T-helper 1 cell treated with Interleukin-12 subunit alpha and Interleukin-12 subunit beta and Interleukin-4 antibody, amounts not matched to agents 30 μg/mL and 1 μg/mL, for 36 hours (primary cell): ENCODE results near the gene LRRC8D.

Source experiments
- H3K27ac Mint-ChIP-seq: one replicate; pipeline ENCODE4 v1.8.0; 2021; ENCODE audit warnings: mild to moderate bottlenecking, mixed read lengths
- H3K27me3 Mint-ChIP-seq: one replicate; pipeline ENCODE4 v1.8.0; 2021; ENCODE audit warnings: low read depth, mixed read lengths
- H3K36me3 Mint-ChIP-seq: one replicate; pipeline ENCODE4 v1.8.0; 2021; ENCODE audit warnings: low read depth, mixed read lengths
- H3K4me1 Mint-ChIP-seq: one replicate; pipeline ENCODE4 v1.8.0; 2021; ENCODE audit warnings: low read depth, mixed read lengths
- H3K4me3 Mint-ChIP-seq: one replicate; pipeline ENCODE4 v1.8.0; 2021; ENCODE audit warnings: mild to moderate bottlenecking, moderate library complexity, mixed read lengths
- H3K9me3 Mint-ChIP-seq: one replicate; pipeline ENCODE4 v1.8.0; 2021; ENCODE audit warnings: mixed read lengths

LRRC8D gene

DNA sequence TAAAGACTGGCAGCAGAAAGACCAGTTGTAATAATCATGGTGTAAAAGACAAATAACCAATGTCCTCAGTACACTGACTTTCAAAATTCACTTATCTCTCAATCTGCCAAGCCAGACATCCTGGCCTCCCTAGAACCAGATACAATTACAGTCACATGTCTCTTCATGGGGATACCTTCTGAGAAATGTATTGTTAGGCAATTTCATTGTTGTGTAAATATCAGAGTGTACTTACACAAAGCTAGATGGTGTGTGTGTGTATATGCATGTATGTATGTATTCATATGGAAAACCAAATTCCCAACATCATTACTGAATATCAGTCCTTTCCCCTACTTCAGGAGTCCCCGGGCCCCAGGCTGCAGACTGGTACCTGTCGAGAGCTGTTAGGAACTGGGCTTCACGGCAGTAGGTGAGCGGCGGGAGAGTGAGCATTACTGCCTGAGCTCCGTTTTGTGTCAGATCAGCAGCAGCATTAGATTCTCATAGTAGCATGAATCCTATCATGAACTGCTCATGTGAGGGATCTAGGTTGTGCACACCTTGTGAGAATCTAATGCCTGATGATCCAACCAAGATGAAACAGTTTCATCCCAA, 108.7 kb downstream of the LRRC8D start:
- no peaks in the 10 kb centered on the region for H3K27me3 Mint-ChIP-seq
- H3K4me3 Mint-ChIP-seq: no peak overlapping the region
- H3K27ac Mint-ChIP-seq: no peak overlapping the region
- peaks cover 27% of the 10 kb centered on the region for H3K36me3 Mint-ChIP-seq
- peaks cover 2% of the 10 kb centered on the region for H3K4me1 Mint-ChIP-seq
- no peaks in the 10 kb centered on the region for H3K9me3 Mint-ChIP-seq

DNA sequence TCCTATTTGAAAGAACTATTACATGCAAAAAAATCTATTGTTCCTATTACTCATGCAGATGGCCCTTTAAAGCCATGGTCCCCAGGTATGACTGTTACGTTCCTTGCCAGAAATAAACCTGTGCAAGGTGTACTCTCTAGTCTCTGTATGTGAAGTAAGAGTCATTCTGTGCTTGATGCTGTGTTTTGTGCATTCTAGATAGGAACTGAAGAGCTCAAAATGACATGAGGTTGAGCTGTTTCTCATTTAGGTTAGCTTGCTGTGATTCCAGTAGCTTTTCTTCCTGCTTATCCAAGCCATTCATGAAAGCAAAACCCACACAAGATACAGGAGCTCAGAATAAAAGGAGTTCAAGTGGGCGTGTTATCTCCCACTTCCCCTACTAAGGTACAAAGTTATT, 109.7 kb downstream of the LRRC8D start:
- no peaks in the 10 kb centered on the region for H3K9me3 Mint-ChIP-seq
- no peaks in the 10 kb centered on the region for H3K27me3 Mint-ChIP-seq
- no peak overlapping the region for H3K4me3 Mint-ChIP-seq
- no peak overlapping the region for H3K27ac Mint-ChIP-seq
- peaks cover 2% of the 10 kb centered on the region for H3K4me1 Mint-ChIP-seq
- peaks cover 35% of the 10 kb centered on the region for H3K36me3 Mint-ChIP-seq

DNA sequence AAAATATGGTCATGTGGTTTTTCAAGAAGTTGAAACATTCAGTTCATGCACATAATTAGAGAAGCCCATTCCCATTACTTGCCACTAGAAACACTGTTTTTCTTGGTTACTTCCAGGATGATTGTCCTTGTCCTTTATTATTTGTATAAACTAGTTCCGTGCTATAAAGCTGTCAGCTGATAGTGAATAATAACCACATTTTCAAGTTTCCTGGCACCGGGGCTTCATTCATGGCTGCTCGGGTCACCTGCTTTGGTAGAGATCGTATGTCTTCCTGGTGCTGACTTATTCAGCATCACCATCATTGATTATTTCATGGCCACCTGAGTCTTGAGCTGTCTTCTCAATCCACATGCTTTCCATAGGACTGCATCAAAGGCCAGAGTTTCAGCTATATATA, 111.1 kb downstream of the LRRC8D start:
- Mint-ChIP-seq H3K27ac (no peak overlapping the region), H3K9me3 (no peaks in the 10 kb centered on the region), H3K4me1 (peaks cover 2% of the 10 kb centered on the region), H3K27me3 (no peaks in the 10 kb centered on the region), H3K36me3 (peaks cover 37% of the 10 kb centered on the region), H3K4me3 (no peak overlapping the region)

DNA sequence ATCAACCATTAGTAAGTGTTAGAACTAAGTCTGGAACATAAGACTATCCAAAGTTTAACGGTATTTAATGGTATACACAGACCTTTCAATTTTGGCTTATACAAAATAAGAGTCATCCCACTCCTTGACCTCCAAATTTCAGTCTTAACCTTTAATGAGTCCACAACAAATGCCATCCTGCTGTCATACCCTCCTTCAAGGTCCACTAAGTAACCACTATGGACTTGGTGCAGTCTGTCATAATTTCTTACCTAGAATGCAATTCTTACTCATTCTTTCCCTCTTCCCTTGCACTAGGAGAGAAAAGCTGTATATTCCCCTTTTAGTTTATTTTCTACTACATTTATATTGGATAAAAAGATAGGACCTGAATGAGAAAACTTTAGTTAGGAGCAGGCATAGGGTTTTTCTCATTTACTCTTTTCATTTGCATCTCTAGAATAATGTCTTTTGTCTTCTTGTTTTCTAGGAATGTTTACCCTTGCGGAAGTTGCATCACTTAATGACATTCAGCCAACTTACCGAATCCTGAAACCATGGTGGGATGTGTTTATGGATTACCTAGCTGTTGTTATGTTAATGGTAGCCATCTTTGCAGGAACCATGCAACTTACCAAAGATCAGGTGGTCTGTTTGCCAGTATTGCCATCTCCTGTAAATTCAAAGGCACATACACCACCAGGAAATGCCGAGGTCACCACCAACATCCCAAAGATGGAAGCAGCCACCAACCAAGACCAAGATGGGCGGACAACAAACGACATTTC, 111.9 kb downstream of the LRRC8D start:
- Mint-ChIP-seq H3K4me1 (peaks cover 2% of the 10 kb centered on the region), H3K27me3 (no peaks in the 10 kb centered on the region), H3K4me3 (no peak overlapping the region), H3K9me3 (no peaks in the 10 kb centered on the region), H3K36me3 (peaks cover 37% of the 10 kb centered on the region), H3K27ac (no peak overlapping the region)

DNA sequence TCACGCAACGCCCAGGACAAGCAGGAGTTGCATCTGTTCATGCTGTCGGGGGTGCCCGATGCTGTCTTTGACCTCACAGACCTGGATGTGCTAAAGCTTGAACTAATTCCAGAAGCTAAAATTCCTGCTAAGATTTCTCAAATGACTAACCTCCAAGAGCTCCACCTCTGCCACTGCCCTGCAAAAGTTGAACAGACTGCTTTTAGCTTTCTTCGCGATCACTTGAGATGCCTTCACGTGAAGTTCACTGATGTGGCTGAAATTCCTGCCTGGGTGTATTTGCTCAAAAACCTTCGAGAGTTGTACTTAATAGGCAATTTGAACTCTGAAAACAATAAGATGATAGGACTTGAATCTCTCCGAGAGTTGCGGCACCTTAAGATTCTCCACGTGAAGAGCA, 113.6 kb downstream of the LRRC8D start:
- H3K36me3 Mint-ChIP-seq: peaks cover 34% of the 10 kb centered on the region
- no peaks in the 10 kb centered on the region for H3K4me1 Mint-ChIP-seq
- H3K9me3 Mint-ChIP-seq: no peaks in the 10 kb centered on the region
- H3K27me3 Mint-ChIP-seq: no peaks in the 10 kb centered on the region
- H3K27ac Mint-ChIP-seq: no peak overlapping the region
- no peak overlapping the region for H3K4me3 Mint-ChIP-seq

DNA sequence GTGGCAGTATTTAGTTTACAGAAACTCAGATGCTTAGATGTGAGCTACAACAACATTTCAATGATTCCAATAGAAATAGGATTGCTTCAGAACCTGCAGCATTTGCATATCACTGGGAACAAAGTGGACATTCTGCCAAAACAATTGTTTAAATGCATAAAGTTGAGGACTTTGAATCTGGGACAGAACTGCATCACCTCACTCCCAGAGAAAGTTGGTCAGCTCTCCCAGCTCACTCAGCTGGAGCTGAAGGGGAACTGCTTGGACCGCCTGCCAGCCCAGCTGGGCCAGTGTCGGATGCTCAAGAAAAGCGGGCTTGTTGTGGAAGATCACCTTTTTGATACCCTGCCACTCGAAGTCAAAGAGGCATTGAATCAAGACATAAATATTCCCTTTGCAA, 114.4 kb downstream of the LRRC8D start:
- Mint-ChIP-seq H3K4me3 (no peak overlapping the region), H3K27ac (no peak overlapping the region), H3K9me3 (no peaks in the 10 kb centered on the region), H3K36me3 (peaks cover 34% of the 10 kb centered on the region), H3K27me3 (no peaks in the 10 kb centered on the region), H3K4me1 (no peaks in the 10 kb centered on the region)

DNA sequence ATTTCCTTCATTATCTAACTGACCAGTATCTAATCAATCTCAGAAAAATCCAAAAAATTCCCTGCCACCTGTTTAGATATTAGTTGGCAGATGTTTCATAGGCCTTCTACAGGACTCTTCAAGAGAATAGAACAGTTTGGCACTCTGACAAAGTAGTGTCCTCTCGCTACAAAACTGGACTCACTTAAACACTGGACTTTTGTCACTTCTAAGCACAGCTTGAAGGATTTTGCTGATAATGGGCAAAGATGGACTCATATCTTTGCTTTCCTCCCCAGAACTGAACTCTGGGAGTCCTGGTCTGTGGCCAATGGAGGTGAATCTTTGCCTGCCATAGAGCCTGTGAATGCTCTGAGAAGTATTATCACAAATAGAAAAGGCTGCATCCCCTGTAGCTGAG, 115.9 kb downstream of the LRRC8D start:
- Mint-ChIP-seq H3K4me1 (no peaks in the 10 kb centered on the region), H3K27me3 (no peaks in the 10 kb centered on the region), H3K36me3 (peaks cover 32% of the 10 kb centered on the region), H3K4me3 (no peak overlapping the region), H3K27ac (no peak overlapping the region), H3K9me3 (no peaks in the 10 kb centered on the region)

DNA sequence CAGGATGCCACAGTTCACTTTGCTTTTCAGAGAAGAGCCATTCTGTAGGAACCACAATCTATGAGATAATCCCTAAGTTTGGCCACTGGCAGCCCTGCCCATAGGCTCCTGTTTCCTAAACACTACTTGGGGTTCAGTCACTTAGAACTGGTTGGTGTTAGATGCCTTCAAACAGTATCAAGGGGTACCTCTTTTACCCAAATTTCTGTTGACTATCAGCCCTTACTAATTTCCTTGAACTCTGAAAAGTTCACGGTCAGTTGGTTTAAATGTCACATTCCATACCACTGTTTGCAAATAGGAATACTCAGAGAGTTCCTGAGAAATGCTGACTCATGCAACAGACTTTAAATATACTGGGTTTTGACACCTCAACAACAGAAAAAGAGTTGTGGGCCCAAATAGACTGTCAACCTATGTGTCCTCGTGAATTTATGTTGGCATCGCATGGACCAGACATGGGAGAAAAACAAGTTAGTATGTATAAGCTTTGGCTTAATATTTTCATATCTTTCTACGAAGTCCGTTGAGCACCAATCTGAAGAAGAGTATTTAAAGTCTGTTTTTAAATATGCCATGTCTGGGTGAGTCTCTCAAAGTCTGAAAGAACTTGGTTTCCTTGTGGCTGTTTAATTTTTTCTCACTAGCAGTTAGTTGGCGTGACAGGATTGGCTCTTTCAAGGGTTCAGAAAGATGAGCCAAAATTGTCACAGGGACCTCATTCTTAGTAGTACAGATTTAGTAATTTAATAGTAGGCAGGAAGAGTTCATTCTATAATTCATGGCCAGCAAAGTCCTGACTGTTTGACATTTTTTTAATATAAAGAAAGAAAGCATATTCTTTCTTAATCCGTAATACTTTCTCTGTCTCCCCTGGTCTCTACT, 117.6 kb downstream of the LRRC8D start:
- Mint-ChIP-seq H3K4me3 (no peak overlapping the region), H3K9me3 (no peaks in the 10 kb centered on the region), H3K27ac (no peak overlapping the region), H3K36me3 (peaks cover 20% of the 10 kb centered on the region), H3K4me1 (no peaks in the 10 kb centered on the region), H3K27me3 (no peaks in the 10 kb centered on the region)

DNA sequence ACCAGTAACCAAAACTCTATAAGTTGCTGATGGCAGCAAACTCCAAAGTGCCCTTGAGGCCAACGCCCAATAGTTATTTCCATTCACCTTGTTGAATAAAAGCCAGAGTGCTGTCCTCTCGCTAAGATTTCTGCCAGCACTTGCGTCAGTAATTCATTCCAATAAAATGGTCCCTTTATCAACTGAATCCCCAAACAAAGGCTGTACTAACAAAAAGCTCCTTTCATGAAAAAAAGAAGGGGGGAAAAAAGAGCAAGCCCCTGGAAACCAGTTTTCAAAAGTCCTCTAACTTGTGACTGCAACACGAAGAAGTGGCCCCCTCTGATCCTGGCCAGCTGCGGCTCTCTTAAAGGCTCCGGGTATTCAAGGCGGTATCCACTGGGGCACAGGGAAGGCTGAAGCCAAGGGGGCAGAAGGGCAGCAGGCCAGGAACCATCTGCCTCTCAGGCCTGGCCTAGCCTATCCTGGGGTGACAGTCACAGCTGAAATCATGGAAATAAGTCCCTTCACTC, 118.3 kb downstream of the LRRC8D start:
- no peaks in the 10 kb centered on the region for H3K4me1 Mint-ChIP-seq
- H3K27ac Mint-ChIP-seq: no peak overlapping the region
- peaks cover 14% of the 10 kb centered on the region for H3K36me3 Mint-ChIP-seq
- H3K27me3 Mint-ChIP-seq: no peaks in the 10 kb centered on the region
- H3K4me3 Mint-ChIP-seq: no peak overlapping the region
- no peaks in the 10 kb centered on the region for H3K9me3 Mint-ChIP-seq

DNA sequence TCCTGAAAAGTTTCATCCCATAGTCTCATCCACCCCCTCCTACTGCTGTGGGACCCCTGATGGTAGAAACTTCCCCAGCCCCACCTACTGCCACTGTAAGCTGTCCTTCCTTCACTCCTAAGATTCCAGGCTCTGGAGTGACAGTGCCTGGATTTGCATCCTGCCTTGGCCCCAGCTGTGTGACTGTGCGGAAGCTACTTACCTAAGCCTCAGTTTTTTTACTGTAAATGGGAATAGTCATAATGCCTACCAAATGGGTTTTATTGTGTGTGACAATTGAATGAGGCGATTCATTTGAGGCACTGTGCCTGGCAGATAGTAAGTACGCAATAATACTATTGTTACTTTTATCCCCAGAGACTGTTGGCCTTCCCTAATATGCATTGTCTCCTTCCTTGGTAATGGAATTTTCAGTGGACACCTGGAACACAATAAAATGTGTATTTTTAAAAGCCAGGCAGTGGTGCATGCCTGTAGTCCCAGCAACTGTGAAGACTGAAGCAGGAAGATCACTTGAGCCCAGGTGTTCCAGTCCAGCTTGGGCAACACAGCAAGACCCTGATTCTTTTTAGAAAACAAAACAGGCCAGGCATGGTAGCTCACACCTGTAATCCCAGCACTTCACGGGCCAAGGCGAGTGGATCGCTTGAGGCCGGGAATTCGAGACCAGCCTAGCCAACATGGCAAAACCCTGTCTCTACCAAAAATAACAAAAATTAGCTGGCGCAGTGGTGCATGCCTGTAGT, 119.0 kb downstream of the LRRC8D start:
- Mint-ChIP-seq H3K27ac (no peak overlapping the region), H3K9me3 (no peaks in the 10 kb centered on the region), H3K36me3 (peaks cover 10% of the 10 kb centered on the region), H3K4me1 (no peaks in the 10 kb centered on the region), H3K4me3 (no peak overlapping the region), H3K27me3 (no peaks in the 10 kb centered on the region)

DNA sequence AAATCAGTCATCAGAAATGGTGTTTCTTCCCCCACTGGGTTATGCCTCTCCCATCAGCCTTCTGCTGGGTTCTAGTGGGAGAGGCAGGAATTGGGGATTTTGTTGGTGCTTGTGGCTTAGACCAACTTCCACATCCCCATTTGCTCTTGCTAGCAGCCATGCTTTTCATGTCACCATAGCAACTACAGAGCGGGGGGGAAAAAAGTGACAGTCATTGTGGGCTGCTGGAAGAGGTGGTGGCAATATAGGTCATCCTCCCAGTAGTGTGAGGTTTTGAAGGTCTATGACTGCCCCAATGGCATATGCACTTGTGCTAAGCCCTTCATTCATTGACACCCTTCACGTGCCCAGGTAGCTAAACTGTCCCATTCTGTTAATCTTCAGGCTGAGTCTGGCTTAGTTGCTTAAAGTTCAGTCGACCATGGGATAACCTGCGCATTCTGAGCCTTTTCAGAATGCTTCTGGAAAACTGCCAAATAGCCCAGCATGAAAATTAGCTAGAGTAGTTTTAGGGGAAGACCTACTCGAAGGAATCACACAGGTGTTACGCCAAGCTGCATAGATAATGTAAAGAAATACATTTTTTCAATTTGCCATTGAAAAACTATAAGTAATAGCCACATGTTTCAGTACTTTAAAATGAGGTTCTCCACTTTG, 120.4 kb downstream of the LRRC8D start:
- Mint-ChIP-seq H3K27ac (no peak overlapping the region), H3K4me1 (peaks cover 1% of the 10 kb centered on the region), H3K9me3 (no peaks in the 10 kb centered on the region), H3K4me3 (no peak overlapping the region), H3K36me3 (no peaks in the 10 kb centered on the region), H3K27me3 (no peaks in the 10 kb centered on the region)

DNA sequence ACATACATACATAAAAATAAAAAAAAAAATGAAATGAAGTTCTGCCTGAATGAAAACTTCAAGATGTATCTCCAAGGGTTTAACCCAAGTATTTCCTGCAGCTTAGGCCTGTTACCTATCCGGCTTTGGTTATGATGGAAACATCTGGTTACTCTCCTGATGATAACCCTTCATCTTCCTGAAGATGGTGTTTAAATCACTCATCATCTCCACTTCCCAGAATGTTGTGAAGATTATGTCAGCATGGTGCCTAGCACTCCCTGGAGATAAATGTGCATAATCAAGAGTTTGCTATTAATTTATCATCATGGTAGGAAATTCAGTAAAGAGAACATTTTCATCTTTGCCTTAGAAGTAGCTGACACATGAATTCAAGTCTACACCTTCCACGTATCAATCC, 121.2 kb downstream of the LRRC8D start:
- peaks cover 1% of the 10 kb centered on the region for H3K4me1 Mint-ChIP-seq

DNA sequence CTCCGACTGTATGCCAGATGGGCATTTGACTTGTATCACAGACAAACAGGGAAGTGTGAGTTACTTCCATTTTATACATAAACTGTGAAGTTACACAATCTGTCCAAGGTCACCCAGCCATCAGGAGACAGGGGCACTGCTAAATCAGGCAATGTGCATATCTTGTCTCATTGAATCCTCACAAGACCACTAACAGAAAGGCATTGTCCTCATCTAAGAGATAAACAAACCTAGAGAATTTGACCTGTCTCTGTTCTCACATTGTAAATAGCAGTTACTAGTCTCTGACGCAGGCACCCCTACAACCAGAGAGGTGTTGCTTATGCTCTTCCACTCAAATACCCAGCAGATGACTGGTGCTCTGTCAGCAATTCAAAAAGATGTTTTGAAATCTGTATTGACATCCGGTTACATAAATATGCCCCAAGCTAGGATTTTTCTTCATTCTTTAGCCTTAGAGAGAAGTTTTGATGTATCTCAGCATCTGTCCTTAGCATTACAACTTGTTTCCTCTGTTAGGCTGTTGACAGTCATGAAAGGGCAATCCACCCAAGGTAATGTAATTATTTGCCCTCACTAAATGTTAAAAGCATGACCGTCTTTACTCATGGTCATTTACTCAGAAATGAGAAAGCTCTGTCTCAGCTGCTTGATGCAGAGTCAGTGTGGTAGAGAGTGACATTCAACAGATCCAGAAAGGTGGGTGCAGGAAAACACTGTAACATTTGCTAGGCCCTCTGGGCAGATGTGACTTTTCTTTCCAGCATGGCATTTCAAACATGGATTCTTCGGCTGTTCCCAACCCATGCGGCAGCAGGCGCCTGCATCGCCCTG, 122.2 kb downstream of the LRRC8D start:
- no peak overlapping the region for H3K4me3 Mint-ChIP-seq
- H3K27ac Mint-ChIP-seq: no peak overlapping the region
- no peaks in the 10 kb centered on the region for H3K36me3 Mint-ChIP-seq
- no peaks in the 10 kb centered on the region for H3K9me3 Mint-ChIP-seq
- H3K4me1 Mint-ChIP-seq: peaks cover 1% of the 10 kb centered on the region
- H3K27me3 Mint-ChIP-seq: no peaks in the 10 kb centered on the region

More for the DNA sequence above, 121.2 kb downstream of the LRRC8D start:
- H3K27ac Mint-ChIP-seq: no peak overlapping the region
- H3K4me3 Mint-ChIP-seq: no peak overlapping the region
- no peaks in the 10 kb centered on the region for H3K36me3 Mint-ChIP-seq
- no peaks in the 10 kb centered on the region for H3K27me3 Mint-ChIP-seq
- no peaks in the 10 kb centered on the region for H3K9me3 Mint-ChIP-seq
